A549 (cell line): ENCODE results near the gene CERS6. TPM values are rescaled to one million over a fixed set of nuclear protein-coding genes. Genes with fewer than 3 reads are reported as not detected.

Experiments used
- ATAC-seq, 2 experiments: fragments of 200-7000 bp in 1 of 2; fragments of >200 bp in 1 of 2; cut with Nextera tagmentation in 1 of 2; cut with Tn5 transposase in 1 of 2; 3 replicates each; pipeline versions ENCODE4 v1.8.0 to v1.9.1; 2018 to 2020; ENCODE audit warnings: mild to moderate bottlenecking in 1 of 2, moderate library complexity in 1 of 2
- CTCF ChIA-PET: fragments of 300-600 bp; sonication (Branson Sonifier 250); formaldehyde crosslinking; extraction: SDS; loops from one replicate; lab custom pipeline; 2021; ENCODE audit warnings: antibody characterized with exemption, inconsistent platforms; lab: Yijun Ruan, JAX
- POLR2A ChIA-PET: fragments of 350-600 bp; formaldehyde crosslinking; extraction: SDS; loops from one replicate; lab custom pipeline; 2021; ENCODE audit warnings: antibody characterized with exemption, inconsistent platforms; lab: Yijun Ruan, JAX
- DNase-seq, 2 experiments: peaks; one replicate each; pipeline versions ENCODE4 v3.0.0 to v3.0.0-alpha.2; 2011 to 2016; ENCODE audit warnings: low read depth in 1 of 2, low spot score in 1 of 2
- FAIRE-seq: peaks from 2 replicates; lab custom pipeline; 2011; peaks lifted over from hg19 to GRCh38; lab: Jason Lieb, UNC
- H3K27ac ChIP-seq, 2 experiments: fragments of >200 bp; sonication (Bioruptor Twin); formaldehyde crosslinking; 3 replicates each; pipeline ENCODE4 v1.5.1; 2016 to 2017
- H3K4me1 ChIP-seq: fragments of >200 bp; sonication (Bioruptor Twin); formaldehyde crosslinking; 3 replicates; pipeline ENCODE4 v1.6.1; 2016
- H3K4me2 ChIP-seq: fragments of >200 bp; sonication (Bioruptor Twin); formaldehyde crosslinking; 3 replicates; pipeline ENCODE4 v1.6.1; 2016
- H3K4me3 ChIP-seq: fragments of >200 bp; sonication (Bioruptor Twin); formaldehyde crosslinking; 3 replicates; pipeline ENCODE4 v1.5.1; 2016
- H3K9me3 ChIP-seq: fragments of >200 bp; sonication (Bioruptor Twin); formaldehyde crosslinking; 3 replicates; pipeline ENCODE4 v1.6.1; 2016
- CBX8 ChIP-seq: fragments of 200-600 bp; sonication (generic); IDR thresholded peaks from 2 replicates; pipeline ENCODE4 v1.6.1; 2016
- CEBPB ChIP-seq, 2 experiments: fragments of >200 bp in 1 of 2; sonication (Bioruptor Twin) in 1 of 2; formaldehyde crosslinking in 1 of 2; IDR thresholded peaks; 2 replicates each; pipeline ENCODE4 v1.6.1; 2012 to 2016
- CHD4 ChIP-seq: fragments of 200-600 bp; sonication (generic); IDR thresholded peaks from 2 replicates; pipeline ENCODE4 v1.6.1; 2016; ENCODE audit warnings: antibody characterized with exemption, mild to moderate bottlenecking, borderline replicate concordance
- EHMT2 ChIP-seq: fragments of 200-600 bp; sonication (generic); IDR thresholded peaks from 2 replicates; pipeline ENCODE4 v1.6.1; 2016; ENCODE audit warnings: antibody characterized with exemption, low read depth, mild to moderate bottlenecking, moderate library complexity
- ESRRA ChIP-seq: fragments of 150-350 bp; IDR thresholded peaks from 2 replicates; pipeline ENCODE4 v1.6.1; 2014; ENCODE audit warnings: mild to moderate bottlenecking, low read length, borderline replicate concordance
- FOSB ChIP-seq: fragments of 250-450 bp; sonication (Bioruptor Pico); IDR thresholded peaks from 2 replicates; pipeline ENCODE4 v1.5.0; 2020; ENCODE audit warnings: mild to moderate bottlenecking, moderate library complexity
- FOSL2 ChIP-seq, 2 experiments: fragments of 450-650 bp in 1 of 2; fragments of >200 bp in 1 of 2; sonication (Bioruptor Twin) in 1 of 2; formaldehyde crosslinking; IDR thresholded peaks; 2 replicates each; pipeline versions ENCODE4 v1.5.0 to v1.6.1; 2016 to 2020; ENCODE audit warnings: mild to moderate bottlenecking in 1 of 2, moderate library complexity in 1 of 2
- FOXS1 ChIP-seq: fragments of 250-450 bp; sonication (Bioruptor Pico); IDR thresholded peaks from 2 replicates; pipeline ENCODE4 v1.5.0; 2020; ENCODE audit warnings: mild to moderate bottlenecking, moderate library complexity
- GATA3 ChIP-seq: IDR thresholded peaks from 2 replicates; pipeline ENCODE4 v1.6.1; 2012; ENCODE audit warnings: borderline replicate concordance
- HEYL ChIP-seq: fragments of 250-450 bp; sonication (Bioruptor Pico); IDR thresholded peaks from 2 replicates; pipeline ENCODE4 v1.8.0; 2021; ENCODE audit warnings: mild to moderate bottlenecking, moderate library complexity
- HOXB13 ChIP-seq: fragments of 250-450 bp; sonication (Bioruptor Pico); IDR thresholded peaks from 2 replicates; pipeline ENCODE4 v1.5.0; 2020; ENCODE audit warnings: low read depth, mild to moderate bottlenecking, moderate library complexity
- JUN ChIP-seq, 2 experiments: fragments of >200 bp; sonication (Bioruptor Twin); formaldehyde crosslinking; IDR thresholded peaks; 2 replicates in 1 of 2; 3 replicates in 1 of 2; pipeline ENCODE4 v1.6.1; 2016 to 2017
- MAFK ChIP-seq: fragments of 450-650 bp; IDR thresholded peaks from 2 replicates; pipeline ENCODE4 v1.6.1; 2014; ENCODE audit not compliant: partially characterized antibody
- PHF8 ChIP-seq: fragments of 200-600 bp; sonication (generic); IDR thresholded peaks from 2 replicates; pipeline ENCODE4 v1.6.1; 2016; ENCODE audit warnings: low read depth, mild to moderate bottlenecking, antibody characterized with exemption, moderate library complexity, borderline replicate concordance
- POLR2AphosphoS2 ChIP-seq: conservative IDR thresholded peaks from 2 replicates; pipeline ENCODE4 v1.6.1; 2012; ENCODE audit warnings: low read length, improper control_type of control experiment, inconsistent platforms
- RARB ChIP-seq: fragments of 250-450 bp; sonication (Bioruptor Pico); IDR thresholded peaks from 2 replicates; pipeline ENCODE4 v1.8.0; 2021; ENCODE audit warnings: mild to moderate bottlenecking, moderate library complexity
- SMC3 ChIP-seq: fragments of >200 bp; sonication (Bioruptor Twin); formaldehyde crosslinking; IDR thresholded peaks from 3 replicates; pipeline ENCODE4 v1.6.1; 2018; ENCODE audit warnings: inconsistent platforms
- TFCP2L1 ChIP-seq: fragments of 250-450 bp; sonication (Bioruptor Pico); IDR thresholded peaks from 2 replicates; pipeline ENCODE4 v1.5.0; 2021; ENCODE audit warnings: mild to moderate bottlenecking
- TP53 ChIP-seq: fragments of 250-450 bp; sonication (Bioruptor Pico); IDR thresholded peaks from 2 replicates; pipeline ENCODE4 v1.5.0; 2021; ENCODE audit warnings: mild to moderate bottlenecking, moderate library complexity
- USF2 ChIP-seq: fragments of 450-650 bp; IDR thresholded peaks from 2 replicates; pipeline ENCODE4 v1.6.1; 2014; ENCODE audit warnings: antibody characterized with exemption
- ZFP36 ChIP-seq: fragments of 450-650 bp; IDR thresholded peaks from 2 replicates; pipeline ENCODE4 v1.6.1; 2014; ENCODE audit warnings: borderline replicate concordance; ENCODE audit not compliant: partially characterized antibody
- WGBS: methylation state at CpG from one replicate; pipeline ENCODE4 v1.1.6; 2017; ENCODE audit errors: missing lambda C conversion rate; 5-methylcytosine and 5-hydroxymethylcytosine counted together
- polyA plus RNA-seq, 4 experiments: library from polyadenylated mRNA; depleted of rRNA in 3 of 4; stranded (reverse); fragments of >200 nt; fragmentation: RNase III in 1 of 4; extraction: RNeasy Plus Mini Kit Qiagen cat#74134 plus additional on column Dnase treatment in 1 of 4; gene quantifications; 2 replicates in 3 of 4; 3 replicates in 1 of 4; pipeline ENCODE4 v1.2.3, GENCODE V29; 2011 to 2017
- TF ChIP-seq, protein P1 (sequence below): fragments of 250-450 bp; sonication (Bioruptor Pico); IDR thresholded peaks from 2 replicates; pipeline ENCODE4 v1.5.0; 2021; ENCODE audit warnings: mild to moderate bottlenecking, moderate library complexity, borderline replicate concordance
- TF ChIP-seq, protein P2 (sequence below): fragments of >200 bp; sonication (Bioruptor Twin); formaldehyde crosslinking; IDR thresholded peaks from 2 replicates; pipeline ENCODE4 v1.6.1; 2016
- TF ChIP-seq, protein P3 (sequence below): IDR thresholded peaks from 2 replicates; pipeline ENCODE4 v1.6.1; 2012
- TF ChIP-seq, protein P4 (sequence below): fragments of 150-350 bp; IDR thresholded peaks from 2 replicates; pipeline ENCODE4 v1.6.1; 2014; ENCODE audit warnings: low read depth, mild to moderate bottlenecking, low read length

The CERS6 gene
- polyA plus RNA-seq, 2 of the 4 experiments (the other 2 are of a cell fraction): 12.0 to 16.9 TPM

GRCh38 chr2:168805615-168806014 lies 349.5 kb downstream of the CERS6 start:
- POLR2A ChIA-PET: no interaction called here

GRCh38 chr2:168809537-168809936 lies 353.5 kb downstream of the CERS6 start:
- no peak for TF ChIP-seq CBX8
- TF ChIP-seq MAFK: no peak
- no peak for TF ChIP-seq HOXB13 (CRISPR knock-in tag)
- DNase-seq: no peak
- 0 out of 3 replicates have a peak, but pooled peaks cover 3% of the 10 kb centered on the region for H3K4me1 ChIP-seq
- H3K4me2 ChIP-seq: no peak overlapping the region
- no peak overlapping the region for H3K27ac ChIP-seq
- POLR2A ChIA-PET: no interaction called here
- H3K4me3 ChIP-seq: no peak overlapping the region
- no peaks in the 10 kb centered on the region for H3K9me3 ChIP-seq
- CTCF ChIA-PET: interaction anchor here (1.5 kb wide), 1 partner anchor 29 kb away, joined by 3 read pairs; no protein-coding TSS in a partner anchor
- FAIRE-seq: no peak
- no peak for ATAC-seq

More at GRCh38 chr2:168805615-168806014, 349.5 kb downstream of the CERS6 start:
- 90% methylated on average over 7 of the region's 7 CpGs for WGBS
- no peak overlapping the region for H3K4me2 ChIP-seq
- DNase-seq (no peak), ATAC-seq (no peak), FAIRE-seq (no peak)
- no peaks in the 10 kb centered on the region for H3K9me3 ChIP-seq
- no peak overlapping the region for H3K27ac ChIP-seq
- CTCF ChIA-PET: interaction anchor here (0.6 kb wide), 1 partner anchor 13 kb away, joined by 3 read pairs; no protein-coding TSS in a partner anchor
- H3K4me3 ChIP-seq: no peak overlapping the region
- TF ChIP-seq ESRRA (no peak), GATA3 (no peak), MAFK (no peak), EHMT2 (no peak), ZFP36 (no peak), PHF8 (no peak), JUN (IDR thresholded peaks at IDR 0.05) (no peak), FOSL2 (IDR thresholded peaks at IDR 0.05) (no peak), FOSL2 (CRISPR knock-in tag; IDR thresholded peaks at IDR 0.05) (no peak), TFCP2L1 (CRISPR knock-in tag) (no peak)
- TF ChIP-seq, protein P1, sequence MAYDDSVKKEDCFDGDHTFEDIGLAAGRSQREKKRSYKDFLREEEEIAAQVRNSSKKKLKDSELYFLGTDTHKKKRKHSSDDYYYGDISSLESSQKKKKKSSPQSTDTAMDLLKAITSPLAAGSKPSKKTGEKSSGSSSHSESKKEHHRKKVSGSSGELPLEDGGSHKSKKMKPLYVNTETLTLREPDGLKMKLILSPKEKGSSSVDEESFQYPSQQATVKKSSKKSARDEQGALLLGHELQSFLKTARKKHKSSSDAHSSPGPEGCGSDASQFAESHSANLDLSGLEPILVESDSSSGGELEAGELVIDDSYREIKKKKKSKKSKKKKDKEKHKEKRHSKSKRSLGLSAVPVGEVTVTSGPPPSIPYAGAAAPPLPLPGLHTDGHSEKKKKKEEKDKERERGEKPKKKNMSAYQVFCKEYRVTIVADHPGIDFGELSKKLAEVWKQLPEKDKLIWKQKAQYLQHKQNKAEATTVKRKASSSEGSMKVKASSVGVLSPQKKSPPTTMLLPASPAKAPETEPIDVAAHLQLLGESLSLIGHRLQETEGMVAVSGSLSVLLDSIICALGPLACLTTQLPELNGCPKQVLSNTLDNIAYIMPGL (CRISPR knock-in tag): no peak
- TF ChIP-seq, protein P2, sequence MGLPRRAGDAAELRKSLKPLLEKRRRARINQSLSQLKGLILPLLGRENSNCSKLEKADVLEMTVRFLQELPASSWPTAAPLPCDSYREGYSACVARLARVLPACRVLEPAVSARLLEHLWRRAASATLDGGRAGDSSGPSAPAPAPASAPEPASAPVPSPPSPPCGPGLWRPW: no peak
- TF ChIP-seq, protein P3, sequence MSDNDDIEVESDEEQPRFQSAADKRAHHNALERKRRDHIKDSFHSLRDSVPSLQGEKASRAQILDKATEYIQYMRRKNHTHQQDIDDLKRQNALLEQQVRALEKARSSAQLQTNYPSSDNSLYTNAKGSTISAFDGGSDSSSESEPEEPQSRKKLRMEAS: no peak
- TF ChIP-seq, protein P4, sequence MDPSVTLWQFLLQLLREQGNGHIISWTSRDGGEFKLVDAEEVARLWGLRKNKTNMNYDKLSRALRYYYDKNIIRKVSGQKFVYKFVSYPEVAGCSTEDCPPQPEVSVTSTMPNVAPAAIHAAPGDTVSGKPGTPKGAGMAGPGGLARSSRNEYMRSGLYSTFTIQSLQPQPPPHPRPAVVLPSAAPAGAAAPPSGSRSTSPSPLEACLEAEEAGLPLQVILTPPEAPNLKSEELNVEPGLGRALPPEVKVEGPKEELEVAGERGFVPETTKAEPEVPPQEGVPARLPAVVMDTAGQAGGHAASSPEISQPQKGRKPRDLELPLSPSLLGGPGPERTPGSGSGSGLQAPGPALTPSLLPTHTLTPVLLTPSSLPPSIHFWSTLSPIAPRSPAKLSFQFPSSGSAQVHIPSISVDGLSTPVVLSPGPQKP: no peak
- H3K4me1 ChIP-seq: peaks cover 11% of the 10 kb centered on the region

DNA sequence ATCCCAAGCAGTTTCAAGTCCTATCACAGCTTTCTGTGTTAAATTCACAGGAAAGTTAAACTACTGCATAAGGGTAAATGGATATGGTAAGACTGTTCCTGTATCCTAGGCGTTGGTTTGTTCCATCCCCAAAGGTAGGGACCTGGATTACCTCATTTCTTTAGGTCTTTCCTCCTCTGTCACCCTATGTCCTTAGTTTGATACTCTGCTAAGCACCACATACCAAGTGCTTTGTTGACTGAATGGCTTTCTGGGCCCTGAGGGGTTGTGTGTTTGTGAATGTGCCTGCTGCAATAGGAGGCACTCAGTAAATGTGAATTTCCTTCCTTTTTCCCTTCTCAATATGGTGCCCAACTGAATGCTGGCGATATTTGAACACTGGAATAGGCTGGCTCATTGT lies 354.2 kb downstream of the CERS6 start:
- H3K4me3 ChIP-seq: no peak overlapping the region
- ChIA-PET POLR2A (no interaction called here), CTCF (interaction anchor here (1.5 kb wide), 1 partner anchor 30 kb away, joined by 3 read pairs; no protein-coding TSS in a partner anchor)
- no peak overlapping the region for H3K27ac ChIP-seq
- 0 out of 3 replicates have a peak, but pooled peaks cover 3% of the 10 kb centered on the region for H3K4me1 ChIP-seq
- 93% methylated on average over 2 of the region's 2 CpGs for WGBS
- H3K4me2 ChIP-seq: no peak overlapping the region
- DNase-seq (no peak), FAIRE-seq (no peak), ATAC-seq (no peak)
- H3K9me3 ChIP-seq: no peaks in the 10 kb centered on the region
- TF ChIP-seq POLR2AphosphoS2 (no peak), USF2 (no peak), FOXS1 (CRISPR knock-in tag) (no peak), HEYL (CRISPR knock-in tag) (no peak), SMC3 (no peak), TP53 (CRISPR knock-in tag) (no peak), CHD4 (no peak), CBX8 (no peak), FOSB (CRISPR knock-in tag) (no peak), ZFP36 (no peak), CEBPB (IDR thresholded peaks at IDR 0.05) (no peak), RARB (CRISPR knock-in tag) (no peak)
- TF ChIP-seq, protein P2: no peak
